HAP-1 (cell line): ENCODE measurements around the gene NUTM1.
"Not testable (repeated sequence)": the region's sequence is repeated elsewhere in the genome, so short reads cannot be mapped to it uniquely, and the experiment has no call there.

Source experiments
- DNase-seq, 2 experiments: peaks; one replicate each; pipeline ENCODE4 v3.0.0-alpha.2; 2016 to 2020; ENCODE audit warnings: low spot score in 2 of 2
- H3K27me3 ChIP-seq: fragments of 250-450 bp; sonication (Bioruptor Pico); 2 replicates; pipeline ENCODE4 v1.5.1; 2020; ENCODE audit warnings: low read depth, mild to moderate bottlenecking, moderate library complexity
- H3K36me3 ChIP-seq: fragments of 250-450 bp; sonication (Bioruptor Pico); replicated peaks from 2 replicates; pipeline ENCODE4 v1.5.1; 2020; ENCODE audit warnings: mild to moderate bottlenecking
- H3K4me1 ChIP-seq: fragments of 250-450 bp; sonication (Bioruptor Pico); 2 replicates; pipeline ENCODE4 v1.5.1; 2020; ENCODE audit warnings: mild to moderate bottlenecking
- H3K4me3 ChIP-seq: fragments of 250-450 bp; sonication (Bioruptor Pico); 2 replicates; pipeline ENCODE4 v1.5.1; 2020; ENCODE audit warnings: mild to moderate bottlenecking, moderate library complexity
- H3K9me3 ChIP-seq: fragments of 250-450 bp; sonication (Bioruptor Pico); 2 replicates; pipeline ENCODE4 v1.5.1; 2020; ENCODE audit warnings: mild to moderate bottlenecking, moderate library complexity
- in situ Hi-C: fragments of 300-500 bp; cut with MboI; formaldehyde crosslinking; loops from 3 replicates; pipeline ENCODE4 v1.14.3; 2020; ENCODE audit warnings: low sequenced_read_pairs, inconsistent platforms, mixed read lengths

NUTM1 gene

GRCh38 chr15:34380491-34380890, 37.4 kb downstream of the NUTM1 start:
- DNase-seq, H3K36me3 ChIP-seq, H3K27me3 ChIP-seq, H3K9me3 ChIP-seq, H3K4me3 ChIP-seq, in situ Hi-C loops, H3K4me1 ChIP-seq: not testable (repeated sequence)

- in situ Hi-C loops, result not testable (repeated sequence)
Observed at GRCh38 chr15:34381829-34382521, 38.9 kb downstream of the NUTM1 start.

GRCh38 chr15:34389594-34390086, 46.5 kb downstream of the NUTM1 start:
- H3K9me3 ChIP-seq, H3K36me3 ChIP-seq, in situ Hi-C loops, H3K4me1 ChIP-seq, H3K27me3 ChIP-seq, DNase-seq, H3K4me3 ChIP-seq: not testable (repeated sequence)

More at GRCh38 chr15:34381829-34382521, 38.9 kb downstream of the NUTM1 start:
- H3K36me3 ChIP-seq, H3K27me3 ChIP-seq, H3K4me1 ChIP-seq, H3K4me3 ChIP-seq, DNase-seq, H3K9me3 ChIP-seq: not testable (repeated sequence)

GRCh38 chr15:34392981-34393380, 49.9 kb downstream of the NUTM1 start:
- H3K4me3 ChIP-seq, H3K27me3 ChIP-seq, H3K36me3 ChIP-seq, DNase-seq, H3K4me1 ChIP-seq, H3K9me3 ChIP-seq, in situ Hi-C loops: not testable (repeated sequence)

GRCh38 chr15:34397637-34398259, 54.6 kb downstream of the NUTM1 start:
- H3K4me1 ChIP-seq, DNase-seq, in situ Hi-C loops, H3K36me3 ChIP-seq, H3K27me3 ChIP-seq, H3K4me3 ChIP-seq, H3K9me3 ChIP-seq: not testable (repeated sequence)

- H3K36me3 ChIP-seq, in situ Hi-C loops, H3K4me1 ChIP-seq, H3K27me3 ChIP-seq, H3K4me3 ChIP-seq, H3K9me3 ChIP-seq, DNase-seq: not testable (repeated sequence)
Observed at GRCh38 chr15:34403160-34403598, 60.1 kb downstream of the NUTM1 start.

GRCh38 chr15:34403899-34404298, 60.8 kb downstream of the NUTM1 start:
- H3K9me3 ChIP-seq, DNase-seq, H3K36me3 ChIP-seq, in situ Hi-C loops, H3K4me3 ChIP-seq, H3K4me1 ChIP-seq, H3K27me3 ChIP-seq: not testable (repeated sequence)
